Peyer's patch (tissue), 4 donors: Measurements from ENCODE around the gene SPI1.

Experiments used
- CTCF ChIP-seq, 6 experiments: fragments of 450-650 bp in 4 of 6; fragments of 200-600 bp in 2 of 6; sonication (generic) in 1 of 6; IDR thresholded peaks; one replicate each; pipeline ENCODE4 v1.5.1; 2017 to 2019; ENCODE audit warnings: antibody characterized with exemption in 6 of 6, mild to moderate bottlenecking in 3 of 6, moderate library complexity in 1 of 6
- POLR2A ChIP-seq, 2 donors: fragments of 450-650 bp; IDR thresholded peaks; one replicate each; pipeline ENCODE4 v1.5.1; 2017; ENCODE audit warnings: antibody characterized with exemption in 2 of 2, mild to moderate bottlenecking in 2 of 2, moderate library complexity in 2 of 2

GRCh38 chr11:47355283-47356128 lies 22.8 kb downstream of the SPI1 start:
- peak in 5 of 6 experiments; percentile 40 to 99 (median 99) for TF ChIP-seq CTCF (IDR thresholded peaks at IDR 0.05)
- TF ChIP-seq POLR2A (IDR thresholded peaks at IDR 0.05): no peak
